ENCODE results near the gene IL10. TPM values are rescaled to one million over a fixed set of nuclear protein-coding genes. Genes with fewer than 3 reads are reported as not detected.
"Not testable (repeated sequence)": the region's sequence is repeated elsewhere in the genome, so short reads cannot be mapped to it uniquely, and the experiment has no call there.

Gene IL10
- total RNA-seq, 2 donors from 2014 or later = 0.95 TPM; not detected in 1

GRCh38 chr1:206786212-206786886 is 14.1 kb upstream of the IL10 start:
- peak; percentile 84 to 89 for ATAC-seq
- Mint-ChIP-seq H3K36me3 (no peaks in the 10 kb centered on the region), H3K9me3 (no peaks in the 10 kb centered on the region), H3K4me3 (peak overlapping the region; percentile 65), H3K27ac (peak overlapping the region; percentile 56), H3K27me3 (peaks cover 34 to 61% of the 10 kb centered on the region in 2 donors), H3K4me1 (ENCODE audit: low read depth in 2 of 2) (peaks cover 51 to 73% of the 10 kb centered on the region in 2 donors)
- DNase-seq (ENCODE audit: low spot score) = peak; percentile 77

- Mint-ChIP-seq H3K4me3 (peak overlapping the region; percentile 62), H3K27me3 (peaks cover 29 to 54% of the 10 kb centered on the region in 2 donors), H3K27ac (peak overlapping the region; percentile 56 to 76), H3K9me3 (no peaks in the 10 kb centered on the region), H3K36me3 (no peaks in the 10 kb centered on the region), H3K4me1 (ENCODE audit: low read depth in 2 of 2) (peaks cover 46 to 66% of the 10 kb centered on the region in 2 donors)
- ATAC-seq = no peak
- no peak for DNase-seq (ENCODE audit: low spot score)
Observed at GRCh38 chr1:206785182-206785765, 13.0 kb upstream of the IL10 start.

DNA sequence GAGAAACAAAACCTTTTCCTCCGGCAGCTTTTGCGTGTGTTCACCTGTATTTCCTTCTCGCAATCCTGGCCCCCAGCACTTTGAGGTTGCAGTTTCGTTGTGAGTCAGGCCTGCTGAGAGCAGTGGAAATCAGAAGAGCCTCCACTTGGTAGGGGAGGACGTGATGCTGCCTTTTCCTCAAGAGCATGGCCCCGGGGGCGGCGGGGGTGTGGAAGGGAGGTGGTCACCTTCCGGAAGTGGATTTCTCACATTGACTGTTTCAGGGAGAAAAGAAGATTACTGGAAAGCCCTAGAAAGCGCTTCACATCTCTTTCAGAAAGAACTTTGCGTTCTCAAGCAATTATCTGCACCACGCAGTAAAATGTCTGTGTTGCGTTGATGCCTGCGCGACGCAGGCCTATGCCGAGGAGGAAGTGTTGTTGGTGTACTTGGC is 12.2 kb upstream of the IL10 start:
- Mint-ChIP-seq H3K9me3 (no peaks in the 10 kb centered on the region), H3K4me1 (ENCODE audit: low read depth in 2 of 2) (peaks cover 46 to 65% of the 10 kb centered on the region in 2 donors), H3K27me3 (peaks cover 26 to 46% of the 10 kb centered on the region in 2 donors), H3K27ac (peak overlapping the region; percentile 56 to 76), H3K36me3 (no peaks in the 10 kb centered on the region), H3K4me3 (peak overlapping the region; percentile 62)
- peak; percentile 56 to 69 for ATAC-seq
- peak; percentile 74 for DNase-seq (ENCODE audit: low spot score)

DNA sequence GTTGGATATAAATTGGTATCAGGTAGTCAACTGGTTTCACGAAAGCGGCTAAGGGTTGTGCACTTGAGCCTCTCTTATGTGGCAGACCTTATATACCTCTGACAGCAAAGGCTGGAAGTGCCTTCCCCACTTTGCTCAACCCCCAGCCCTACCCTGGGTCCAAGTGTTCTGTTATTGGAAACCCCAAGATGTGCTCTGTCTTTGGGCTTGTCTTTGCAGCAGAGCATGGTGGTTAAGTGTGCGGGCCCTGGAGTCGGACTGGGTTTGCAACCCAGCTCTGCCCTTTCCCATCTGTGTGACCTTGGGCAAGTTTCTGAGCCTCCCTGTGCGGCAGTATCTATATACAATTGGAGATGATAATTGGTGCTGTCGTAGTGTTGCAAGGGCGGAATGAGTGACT is 11.2 kb upstream of the IL10 start:
- ATAC-seq (no peak), DNase-seq (ENCODE audit: low spot score) (no peak)
- Mint-ChIP-seq H3K36me3 (no peaks in the 10 kb centered on the region), H3K9me3 (no peaks in the 10 kb centered on the region), H3K27me3 (peaks cover 23 to 37% of the 10 kb centered on the region in 2 donors), H3K4me1 (ENCODE audit: low read depth in 2 of 2) (peaks cover 46 to 65% of the 10 kb centered on the region in 2 donors), H3K4me3 (no peak overlapping the region), H3K27ac (peak overlapping the region in 1 of 2 donors; percentile 56)

DNA sequence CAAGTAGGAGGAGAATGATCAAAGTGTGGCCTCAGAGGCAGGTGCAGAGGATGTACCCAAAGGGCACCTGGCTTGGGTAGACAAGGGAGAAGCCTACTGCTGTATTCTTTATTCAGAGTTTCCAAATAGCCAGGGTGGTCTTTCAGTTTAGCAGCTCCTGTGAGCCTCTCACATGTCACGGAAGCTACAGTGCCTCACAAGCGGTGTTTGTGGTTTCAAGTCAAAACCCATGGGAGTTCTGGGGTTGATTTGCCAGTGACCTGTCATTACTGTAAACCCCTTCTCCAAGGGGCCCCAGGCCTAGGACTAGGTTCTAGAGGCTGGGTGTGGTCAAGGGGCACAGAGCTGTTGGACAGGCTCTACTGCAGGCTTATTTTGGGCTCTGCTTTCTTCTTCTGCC is 10.2 kb upstream of the IL10 start:
- Mint-ChIP-seq H3K9me3 (no peaks in the 10 kb centered on the region), H3K27me3 (peaks cover 16 to 26% of the 10 kb centered on the region in 2 donors), H3K27ac (no peak overlapping the region), H3K36me3 (no peaks in the 10 kb centered on the region), H3K4me3 (peak overlapping the region; percentile 33), H3K4me1 (ENCODE audit: low read depth in 2 of 2) (peaks cover 40 to 57% of the 10 kb centered on the region in 2 donors)
- ATAC-seq = peak; percentile 43 to 62
- peak; percentile 73 for DNase-seq (ENCODE audit: low spot score)

GRCh38 chr1:206779638-206780037 is 7.3 kb upstream of the IL10 start:
- H3K9me3 Mint-ChIP-seq = no peaks in the 10 kb centered on the region
- no peaks in the 10 kb centered on the region for H3K36me3 Mint-ChIP-seq
- ATAC-seq = no peak
- H3K27ac Mint-ChIP-seq = no peak overlapping the region
- DNase-seq (ENCODE audit: low spot score) = no peak
- no peak overlapping the region for H3K4me3 Mint-ChIP-seq
- H3K27me3 Mint-ChIP-seq = peaks cover 0 to 16% of the 10 kb centered on the region in 2 donors
- H3K4me1 Mint-ChIP-seq (ENCODE audit: low read depth in 2 of 2) = peaks cover 17 to 29% of the 10 kb centered on the region in 2 donors

DNA sequence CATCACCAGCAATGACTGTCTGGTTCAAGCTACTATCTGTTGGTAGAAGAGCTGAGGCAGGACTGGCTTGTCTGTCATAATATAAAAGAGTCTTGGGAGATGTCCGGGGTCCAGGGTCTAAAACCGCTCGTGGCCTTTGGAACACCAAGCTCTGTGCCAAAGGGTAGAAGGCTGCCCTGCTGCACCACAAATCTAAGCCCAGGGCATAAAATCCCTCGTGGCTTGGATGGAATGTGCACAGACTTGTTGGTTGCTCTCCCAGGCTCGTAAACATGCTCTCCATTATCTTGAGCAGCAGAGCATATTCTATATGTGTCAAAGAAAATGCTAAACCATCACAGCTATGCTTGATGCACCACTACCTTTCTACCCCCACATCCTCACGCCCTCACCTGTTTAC is 6.6 kb upstream of the IL10 start:
- ATAC-seq; H3K4me3 Mint-ChIP-seq; DNase-seq (ENCODE audit: low spot score); H3K9me3 Mint-ChIP-seq; H3K36me3 Mint-ChIP-seq; H3K27ac Mint-ChIP-seq: not testable (repeated sequence)
- H3K27me3 Mint-ChIP-seq = peaks cover 0 to 14% of the 10 kb centered on the region in 2 donors
- H3K4me1 Mint-ChIP-seq (ENCODE audit: low read depth in 2 of 2) = peaks cover 16 to 22% of the 10 kb centered on the region in 2 donors

DNA sequence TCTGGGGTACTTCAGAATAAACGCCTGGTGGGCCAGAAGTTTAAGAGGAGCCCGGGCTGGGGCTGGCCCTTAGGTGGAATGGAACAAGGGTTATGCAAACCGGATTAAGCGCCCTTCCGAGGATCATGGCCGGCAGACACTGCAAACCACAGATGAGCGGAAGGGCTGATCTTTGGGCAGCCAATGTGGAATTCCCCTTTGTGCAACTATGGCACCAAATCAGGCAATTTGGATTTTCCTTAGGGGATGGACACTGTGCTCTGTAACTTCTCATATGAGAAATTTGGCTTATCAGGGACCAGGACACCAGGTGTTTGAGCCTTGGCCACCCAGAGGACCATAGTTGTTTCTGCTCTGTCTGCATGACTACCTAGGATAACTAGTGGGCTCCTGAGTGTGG is 5.7 kb upstream of the IL10 start:
- ATAC-seq = no peak
- H3K4me1 Mint-ChIP-seq (ENCODE audit: low read depth in 2 of 2) = peaks cover 20 to 22% of the 10 kb centered on the region in 2 donors
- no peak overlapping the region for H3K4me3 Mint-ChIP-seq
- peaks cover 0 to 19% of the 10 kb centered on the region in 2 donors for H3K27me3 Mint-ChIP-seq
- H3K36me3 Mint-ChIP-seq = no peaks in the 10 kb centered on the region
- DNase-seq (ENCODE audit: low spot score) = no peak
- H3K9me3 Mint-ChIP-seq = no peaks in the 10 kb centered on the region
- H3K27ac Mint-ChIP-seq = no peak overlapping the region

- Mint-ChIP-seq H3K4me3 (no peak overlapping the region), H3K9me3 (no peaks in the 10 kb centered on the region), H3K27ac (no peak overlapping the region), H3K4me1 (ENCODE audit: low read depth in 2 of 2) (peaks cover 23 to 25% of the 10 kb centered on the region in 2 donors), H3K27me3 (peaks cover 9 to 25% of the 10 kb centered on the region in 2 donors), H3K36me3 (no peaks in the 10 kb centered on the region)
- ATAC-seq (no peak), DNase-seq (ENCODE audit: low spot score) (no peak)
Observed at GRCh38 chr1:206776229-206776628, 3.9 kb upstream of the IL10 start.

GRCh38 chr1:206774093-206774492 is 1.8 kb upstream of the IL10 start:
- Mint-ChIP-seq H3K4me3 (no peak overlapping the region), H3K36me3 (no peaks in the 10 kb centered on the region), H3K27me3 (peaks cover 9 to 28% of the 10 kb centered on the region in 2 donors), H3K9me3 (no peaks in the 10 kb centered on the region), H3K27ac (no peak overlapping the region), H3K4me1 (ENCODE audit: low read depth in 2 of 2) (peaks cover 44 to 46% of the 10 kb centered on the region in 2 donors)
- ATAC-seq (no peak), DNase-seq (ENCODE audit: low spot score) (no peak)

DNA sequence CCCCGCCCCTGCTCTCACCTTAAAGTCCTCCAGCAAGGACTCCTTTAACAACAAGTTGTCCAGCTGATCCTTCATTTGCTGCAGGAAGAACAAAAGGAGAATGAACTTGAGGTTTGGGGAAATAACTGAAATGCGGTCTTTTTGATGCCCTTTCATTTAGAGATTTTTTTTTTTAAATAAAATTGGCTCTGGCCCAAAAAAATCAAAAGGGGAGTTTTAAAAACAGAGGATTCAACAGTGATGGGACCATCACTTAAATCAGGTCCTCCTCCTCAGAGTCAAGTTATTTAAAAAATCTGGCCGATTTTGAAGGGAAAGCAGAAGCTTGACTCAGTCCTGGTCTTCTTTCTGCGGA is 979 bp downstream of the IL10 start:
- Mint-ChIP-seq H3K27ac (peak overlapping the region in 1 of 2 donors; percentile 44), H3K36me3 (no peaks in the 10 kb centered on the region), H3K27me3 (peaks cover 9 to 28% of the 10 kb centered on the region in 2 donors), H3K4me3 (peak overlapping the region; percentile 29), H3K4me1 (ENCODE audit: low read depth in 2 of 2) (peaks cover 68 to 69% of the 10 kb centered on the region in 2 donors), H3K9me3 (no peaks in the 10 kb centered on the region)
- DNase-seq (ENCODE audit: low spot score) = no peak
- no peak for ATAC-seq

DNA sequence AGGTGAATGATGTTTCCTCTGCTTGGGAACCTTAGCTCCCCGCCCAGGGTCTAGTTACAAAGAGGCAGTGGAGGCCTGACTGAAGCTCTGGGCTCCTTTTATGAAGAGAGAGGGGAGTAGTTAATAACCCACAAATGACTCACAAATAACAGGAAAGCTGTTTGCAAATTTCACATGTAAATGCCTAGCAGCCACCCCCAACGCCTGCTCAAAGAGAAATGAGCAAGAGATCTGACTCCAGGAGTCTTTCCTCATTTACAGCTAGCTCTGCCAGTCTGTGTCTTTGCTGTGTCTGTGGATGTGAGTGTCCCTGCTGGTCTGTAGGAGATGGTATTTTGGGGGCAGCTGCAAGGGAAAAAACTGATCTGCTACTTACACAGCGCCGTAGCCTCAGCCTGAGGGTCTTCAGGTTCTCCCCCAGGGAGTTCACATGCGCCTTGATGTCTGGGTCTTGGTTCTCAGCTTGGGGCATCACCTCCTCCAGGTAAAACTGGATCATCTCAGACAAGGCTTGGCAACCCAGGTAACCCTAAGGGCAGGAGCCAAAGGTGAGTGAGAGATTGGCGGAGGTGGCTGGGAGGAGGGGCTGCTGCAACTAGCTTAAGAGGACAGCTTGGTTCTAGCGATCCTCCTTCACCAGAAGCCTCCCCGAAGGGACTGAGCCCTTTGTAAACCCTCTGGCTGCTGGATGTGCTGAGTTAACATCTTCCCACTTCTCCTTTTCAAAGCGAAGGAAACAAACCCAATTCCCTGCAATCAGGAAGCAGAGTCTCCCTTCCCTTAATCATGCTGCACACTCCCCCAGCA is 1.6 kb downstream of the IL10 start, which contains the start of gene IL19:
IL19 (plus strand) TSS at position 243 of the 807 bp plus-strand sequence. CDS start 65,890 bp downstream, outside the sequence.
- DNase-seq (ENCODE audit: low spot score) (no peak), ATAC-seq (no peak)
- Mint-ChIP-seq H3K9me3 (no peaks in the 10 kb centered on the region), H3K27ac (peak within 1 kb of the TSS; percentile 44 to 55), H3K36me3 (no peaks in the 10 kb centered on the region), H3K27me3 (peaks cover 9 to 28% of the 10 kb centered on the region in 2 donors), H3K4me3 (peak within 1 kb of the TSS; percentile 66), H3K4me1 (ENCODE audit: low read depth in 2 of 2) (peaks cover 74 to 75% of the 10 kb centered on the region in 2 donors)

DNA sequence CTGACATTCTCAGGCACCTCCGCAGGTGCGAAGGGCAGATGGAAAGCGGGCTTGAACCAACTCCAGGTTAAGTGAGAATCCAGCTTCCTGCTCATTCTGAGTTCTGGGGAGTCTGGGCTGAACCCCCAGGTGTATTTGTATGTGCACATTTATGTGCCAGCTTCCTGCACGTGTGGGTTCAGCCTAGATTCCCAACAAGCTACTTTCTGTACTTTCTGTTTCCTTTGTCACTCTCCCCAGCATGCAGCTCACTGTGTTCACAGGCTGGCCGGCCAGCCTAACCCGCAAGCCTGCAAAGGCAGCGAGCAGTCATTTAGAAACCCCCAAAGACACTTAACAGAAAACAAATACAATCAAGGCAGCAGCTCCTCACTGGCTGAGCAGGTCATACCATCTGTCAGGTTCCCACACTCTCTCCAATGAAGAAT is 3.0 kb downstream of the IL10 start:
- H3K27me3 Mint-ChIP-seq = peaks cover 9 to 19% of the 10 kb centered on the region in 2 donors
- DNase-seq (ENCODE audit: low spot score) (peak; percentile 93), ATAC-seq (peak; percentile 86)
- H3K9me3 Mint-ChIP-seq = no peaks in the 10 kb centered on the region
- peak overlapping the region; percentile 66 for H3K4me3 Mint-ChIP-seq
- H3K36me3 Mint-ChIP-seq = peaks cover 3% of the 10 kb centered on the region
- peaks cover 76 to 88% of the 10 kb centered on the region in 2 donors for H3K4me1 Mint-ChIP-seq (ENCODE audit: low read depth in 2 of 2)
- peak overlapping the region; percentile 44 to 55 for H3K27ac Mint-ChIP-seq
